HG02610 (cell line): ENCODE measurements around the gene GAREM1.
A peak's percentile ranks its signal among the peaks of the same experiment; 100 is the strongest.
"Not testable (repeated sequence)": the region's sequence is repeated elsewhere in the genome, so short reads cannot be mapped to it uniquely, and the experiment has no call there.

Experiments used
- ATAC-seq: cut with Tn5 transposase; IDR thresholded peaks from one replicate; pipeline ENCODE4 v1.9.1; 2021; ENCODE audit warnings: mild to moderate bottlenecking, moderate library complexity; ENCODE audit not compliant: unreplicated experiment

Gene GAREM1

GRCh38 chr18:32295604-32296003 lies 175.1 kb downstream of the GAREM1 start:
- no peak for ATAC-seq

DNA sequence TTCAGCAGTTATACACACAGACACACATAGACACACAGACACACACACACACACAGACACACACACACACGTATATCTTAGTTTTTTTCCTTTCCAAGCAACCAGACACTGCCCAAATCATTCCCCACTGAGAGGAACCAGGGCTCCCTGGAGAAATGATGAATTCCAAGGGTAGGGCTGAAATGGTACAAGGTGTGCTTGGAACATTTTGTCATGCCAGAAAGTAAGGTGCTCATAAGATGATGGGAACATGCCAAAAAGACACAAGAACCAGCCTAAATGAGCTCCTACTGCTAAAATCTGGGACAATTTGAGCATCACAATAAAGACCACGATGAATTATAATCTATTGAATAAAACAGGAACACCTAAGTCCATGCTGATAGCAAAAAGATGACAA lies 177.6 kb downstream of the GAREM1 start:
- ATAC-seq: no peak

GRCh38 chr18:32291623-32292022 lies 179.1 kb downstream of the GAREM1 start:
- not testable (repeated sequence) for ATAC-seq

- no peak for ATAC-seq
Observed at GRCh38 chr18:32290810-32291209, 179.9 kb downstream of the GAREM1 start.

DNA sequence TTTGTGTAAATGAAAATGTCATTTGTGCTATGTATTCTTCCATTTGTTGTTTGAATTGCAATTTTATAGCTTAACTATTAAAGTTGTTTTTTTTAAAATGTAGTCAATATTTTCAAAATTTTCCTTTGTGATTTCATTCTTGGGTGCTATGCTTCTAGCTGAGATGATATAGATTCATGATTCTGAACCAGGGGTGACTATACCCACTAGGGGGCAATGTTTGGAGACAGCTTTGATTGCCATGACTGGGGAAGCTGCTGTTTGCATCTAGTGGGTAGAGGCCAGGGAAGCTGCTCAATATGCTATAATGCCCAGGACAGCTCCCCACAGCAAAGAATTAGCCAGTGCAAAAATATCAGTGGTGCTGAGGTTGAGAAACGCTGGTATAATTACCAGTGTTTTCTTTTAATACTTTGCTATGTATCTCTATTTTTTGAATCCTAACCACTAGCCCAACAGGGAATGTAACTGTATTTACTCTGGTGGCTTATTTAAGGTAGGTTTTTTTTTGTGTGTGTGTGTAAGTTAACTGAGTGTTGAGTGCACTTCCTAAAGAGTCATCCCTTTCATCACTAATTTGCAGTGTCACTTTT lies 181.1 kb downstream of the GAREM1 start:
- no peak for ATAC-seq

GRCh38 chr18:32287873-32288272 lies 182.8 kb downstream of the GAREM1 start:
- ATAC-seq: no peak

DNA sequence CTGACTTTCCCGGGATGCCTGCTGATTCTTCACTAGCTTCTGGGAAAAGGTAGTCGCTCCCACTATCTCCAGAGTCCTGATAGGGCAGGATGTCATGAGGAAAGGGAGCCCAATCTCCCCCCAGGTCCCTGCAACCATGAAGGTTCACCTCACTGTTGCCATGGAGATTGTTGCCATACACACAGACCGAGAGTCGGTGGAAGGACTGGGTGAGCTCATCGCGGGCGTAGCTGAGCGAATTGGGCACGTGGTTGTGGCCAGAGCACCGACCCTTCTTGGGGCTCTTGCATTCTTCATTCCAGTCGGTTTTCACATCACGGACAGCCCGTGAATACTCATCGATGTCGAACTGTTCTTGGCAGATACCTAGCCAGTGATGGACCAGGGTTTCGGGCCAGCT lies 183.4 kb downstream of the GAREM1 start:
- no peak for ATAC-seq

- ATAC-seq: no peak
Observed at GRCh38 chr18:32286749-32287148, 183.9 kb downstream of the GAREM1 start.

DNA sequence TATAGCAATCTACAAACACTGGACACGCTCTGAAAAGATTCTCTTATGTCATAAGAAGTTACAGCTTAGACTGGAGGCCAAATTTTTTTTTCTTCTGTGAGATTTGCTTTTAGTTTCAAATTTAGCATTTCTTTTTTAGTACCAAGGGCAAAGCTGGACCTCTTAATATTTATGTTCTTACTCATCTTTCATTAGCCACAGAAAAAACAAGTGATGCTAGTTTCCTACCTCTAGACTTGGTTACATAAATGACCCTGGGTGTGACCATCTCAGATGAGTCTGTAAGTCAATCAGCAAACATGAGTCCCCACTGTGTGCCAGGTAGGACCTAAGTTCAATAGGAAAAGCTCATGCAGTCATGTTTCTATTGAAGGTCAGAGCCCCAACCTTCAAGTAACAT lies 186.4 kb downstream of the GAREM1 start:
- ATAC-seq: no peak

DNA sequence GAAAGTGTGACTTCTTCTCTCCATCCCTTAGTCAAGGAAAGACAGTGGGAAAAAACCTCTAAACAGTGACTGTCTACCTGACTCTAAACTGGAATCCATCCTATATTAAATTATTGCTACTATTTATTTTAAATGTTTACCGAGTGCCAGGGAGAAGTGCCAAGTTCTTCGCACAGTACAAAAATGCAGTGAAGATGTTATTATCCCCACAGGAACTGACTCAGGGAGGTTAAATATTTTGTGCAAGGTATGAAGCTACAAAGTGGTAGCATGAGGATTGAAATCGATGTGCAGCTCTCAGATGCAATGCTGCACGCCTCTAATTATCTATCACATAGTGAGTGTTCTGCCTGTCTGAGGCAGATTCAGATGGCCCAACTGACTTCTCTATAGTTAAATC lies 189.8 kb downstream of the GAREM1 start:
- ATAC-seq: no peak

GRCh38 chr18:32280188-32280783 lies 190.4 kb downstream of the GAREM1 start:
- ATAC-seq: no peak

GRCh38 chr18:32278177-32278799 lies 192.4 kb downstream of the GAREM1 start:
- no peak for ATAC-seq

GRCh38 chr18:32277549-32277948 lies 193.1 kb downstream of the GAREM1 start:
- ATAC-seq: no peak

DNA sequence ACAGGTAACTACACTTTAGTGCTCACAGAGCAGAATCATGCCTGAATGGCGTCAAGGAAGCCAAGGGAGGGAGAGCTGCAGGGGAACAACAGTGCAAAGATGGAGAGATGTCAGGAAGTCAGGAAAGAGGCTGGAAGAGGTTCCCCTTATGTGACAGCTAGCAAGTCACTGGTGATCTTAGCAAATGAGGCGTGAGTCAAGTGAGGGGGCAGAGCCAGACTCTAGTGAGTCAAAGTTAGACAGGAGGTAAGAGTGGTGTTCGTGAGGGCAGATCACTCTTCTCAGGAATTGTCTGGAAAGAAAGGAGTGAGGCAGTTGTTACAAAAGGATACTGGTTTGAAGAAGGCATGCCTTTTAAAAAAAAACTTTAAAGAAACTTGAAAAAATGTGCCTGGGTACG lies 193.8 kb downstream of the GAREM1 start:
- ATAC-seq: no peak

- no peak for ATAC-seq
Observed at GRCh38 chr18:32276256-32276655, 194.4 kb downstream of the GAREM1 start.

GRCh38 chr18:32275221-32275620 lies 195.5 kb downstream of the GAREM1 start:
- no peak for ATAC-seq

DNA sequence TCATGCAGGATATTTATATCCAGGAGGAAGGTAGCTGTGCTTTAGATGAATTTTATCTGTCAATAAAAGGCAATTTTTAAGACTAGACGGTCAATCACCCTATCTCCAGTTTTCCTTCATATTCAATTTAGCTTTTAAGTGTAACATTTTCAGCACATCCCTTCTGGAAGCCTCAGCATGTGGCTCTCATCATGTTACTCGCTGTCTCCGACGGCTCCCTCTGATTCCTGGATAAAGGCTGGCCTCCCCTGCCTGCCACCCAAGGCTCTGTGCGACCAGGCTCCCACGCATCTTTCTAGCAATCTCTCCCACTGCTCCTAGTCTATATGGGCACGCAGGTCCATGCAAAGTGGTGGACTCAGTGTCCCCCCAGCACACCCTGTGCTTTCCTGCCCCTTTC lies 196.4 kb downstream of the GAREM1 start:
- ATAC-seq: no peak

GRCh38 chr18:32271672-32272208 lies 198.9 kb downstream of the GAREM1 start:
- ATAC-seq: peak; percentile 75

DNA sequence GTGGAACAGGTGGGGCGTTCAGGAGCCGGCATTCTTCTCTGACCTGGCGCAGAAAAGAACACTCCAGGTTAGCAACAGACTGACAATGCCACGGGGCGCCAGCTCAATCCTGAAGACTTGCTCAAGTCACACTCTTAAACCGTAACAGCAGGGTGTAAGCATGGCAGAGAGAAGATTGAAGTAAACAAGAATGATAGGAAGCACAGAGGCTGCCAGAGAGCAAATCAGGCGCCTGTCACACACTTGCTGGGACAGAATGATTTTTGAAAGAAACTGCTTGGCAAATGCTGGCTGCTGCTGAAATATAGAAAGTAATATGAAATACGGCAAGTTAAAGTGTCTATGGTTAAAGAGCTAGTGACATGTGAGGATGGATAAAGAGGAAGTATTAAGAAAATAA lies 200.3 kb downstream of the GAREM1 start:
- no peak for ATAC-seq

DNA sequence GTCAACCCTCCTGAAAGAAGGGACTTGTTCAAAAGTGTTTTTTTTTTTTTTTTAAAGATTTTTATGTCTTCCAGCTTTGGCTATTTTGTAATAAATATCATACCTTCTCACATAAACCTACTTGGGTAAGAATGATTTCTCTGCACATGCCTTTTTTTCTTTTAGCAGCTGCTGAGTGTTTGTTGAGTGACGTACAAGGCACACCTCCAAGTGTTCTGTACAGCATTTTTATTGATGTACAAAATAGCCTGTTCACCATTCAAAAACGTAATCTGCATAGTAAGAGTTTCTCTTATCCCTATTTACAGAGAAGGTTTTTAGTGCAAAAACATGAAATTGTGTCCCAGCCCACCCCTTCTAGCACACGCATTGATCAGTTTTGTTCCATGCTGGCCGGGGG lies 203.2 kb downstream of the GAREM1 start:
- no peak for ATAC-seq

- ATAC-seq: no peak
Observed at GRCh38 chr18:32264401-32264800, 206.3 kb downstream of the GAREM1 start.

DNA sequence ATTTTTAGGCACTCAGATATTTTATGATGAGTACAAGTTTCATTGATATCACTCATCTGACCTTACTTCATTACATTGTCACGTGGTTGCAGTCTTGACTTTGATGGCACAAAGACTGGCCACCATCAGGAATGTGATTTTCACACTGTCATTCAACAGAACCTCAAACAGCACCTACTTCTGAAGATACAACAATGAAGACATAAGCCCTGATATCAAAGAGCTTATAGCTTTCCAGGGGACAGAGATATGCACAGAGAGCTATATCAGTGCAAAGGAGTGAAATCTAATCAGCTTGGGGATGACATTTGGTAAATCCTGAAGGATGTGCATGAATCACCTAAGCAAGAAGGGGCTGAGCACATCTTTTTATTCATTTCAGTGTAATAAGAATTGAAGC lies 208.6 kb downstream of the GAREM1 start:
- no peak for ATAC-seq
